Right forelimb (tissue), 1 donor: ENCODE measurements around the gene GRIA2.

Experiments used
- DNase-seq: peaks from one replicate; pipeline ENCODE4 v3.0.0-alpha.2; 2018

The GRIA2 gene

GRCh38 chr4:157270108-157270507 lies 49.6 kb downstream of the GRIA2 start:
- no peak for DNase-seq

- DNase-seq, result no peak
Measured at GRCh38 chr4:157270552-157270951, 50.0 kb downstream of the GRIA2 start.

- DNase-seq, result no peak
Measured at GRCh38 chr4:157271166-157271869, 50.8 kb downstream of the GRIA2 start.

- no peak for DNase-seq
Measured at GRCh38 chr4:157280673-157281072, 60.1 kb downstream of the GRIA2 start.

- no peak for DNase-seq
Measured at GRCh38 chr4:157282019-157282418, 61.5 kb downstream of the GRIA2 start.

GRCh38 chr4:157287445-157287844 lies 66.9 kb downstream of the GRIA2 start:
- DNase-seq, result no peak

- DNase-seq, result no peak
Measured at GRCh38 chr4:157290622-157291021, 70.1 kb downstream of the GRIA2 start.

GRCh38 chr4:157291071-157291470 lies 70.5 kb downstream of the GRIA2 start:
- DNase-seq, result no peak

- DNase-seq, result no peak
Measured at GRCh38 chr4:157293673-157294072, 73.1 kb downstream of the GRIA2 start.

- no peak for DNase-seq
Measured at GRCh38 chr4:157294575-157294974, 74.0 kb downstream of the GRIA2 start.

GRCh38 chr4:157300701-157301100 lies 80.2 kb downstream of the GRIA2 start:
- DNase-seq, result no peak

GRCh38 chr4:157303471-157303960 lies 83.0 kb downstream of the GRIA2 start:
- no peak for DNase-seq

- DNase-seq, result no peak
Measured at GRCh38 chr4:157304769-157305168, 84.2 kb downstream of the GRIA2 start.

GRCh38 chr4:157312702-157313101 lies 92.2 kb downstream of the GRIA2 start:
- DNase-seq, result no peak

GRCh38 chr4:157314906-157315305 lies 94.4 kb downstream of the GRIA2 start:
- no peak for DNase-seq

- no peak for DNase-seq
Measured at GRCh38 chr4:157315968-157316367, 95.4 kb downstream of the GRIA2 start.

- DNase-seq, result no peak
Measured at GRCh38 chr4:157320092-157320491, 99.6 kb downstream of the GRIA2 start.

GRCh38 chr4:157327666-157328065 lies 107.1 kb downstream of the GRIA2 start:
- DNase-seq, result no peak

GRCh38 chr4:157357887-157358286 lies 137.4 kb downstream of the GRIA2 start:
- DNase-seq, result no peak

- DNase-seq, result no peak
Measured at GRCh38 chr4:157358439-157358838, 137.9 kb downstream of the GRIA2 start.

GRCh38 chr4:157358851-157359250 lies 138.3 kb downstream of the GRIA2 start:
- no peak for DNase-seq

GRCh38 chr4:157363360-157363759 lies 142.8 kb downstream of the GRIA2 start:
- DNase-seq, result no peak

- no peak for DNase-seq
Measured at GRCh38 chr4:157372154-157372553, 151.6 kb downstream of the GRIA2 start.

- DNase-seq, result no peak
Measured at GRCh38 chr4:157372567-157372966, 152.0 kb downstream of the GRIA2 start.

- no peak for DNase-seq
Measured at GRCh38 chr4:157389741-157390140, 169.2 kb downstream of the GRIA2 start.
